Hepatocyte (in vitro differentiated cells): ENCODE results near the gene PIGP.

Experiments used
- EZH2 ChIP-seq: fragments of 200-600 bp; sonication (generic); IDR thresholded peaks from 2 replicates; pipeline ENCODE4 v1.6.1; 2016; ENCODE audit warnings: antibody characterized with exemption, mild to moderate bottlenecking, borderline replicate concordance
- EZH2phosphoT487 ChIP-seq: fragments of 200-600 bp; sonication (generic); IDR thresholded peaks from one replicate; pipeline ENCODE4 v1.6.1; 2018; ENCODE audit warnings: antibody characterized with exemption, mild to moderate bottlenecking, low read depth, moderate library complexity; ENCODE audit not compliant: unreplicated experiment, severe bottlenecking
- TF ChIP-seq, protein P1 (sequence below): fragments of 200-600 bp; sonication (generic); IDR thresholded peaks from 2 replicates; pipeline ENCODE4 v1.5.1; 2016; ENCODE audit warnings: antibody characterized with exemption, mild to moderate bottlenecking; ENCODE audit not compliant: poor library complexity

- TF ChIP-seq, protein P1, sequence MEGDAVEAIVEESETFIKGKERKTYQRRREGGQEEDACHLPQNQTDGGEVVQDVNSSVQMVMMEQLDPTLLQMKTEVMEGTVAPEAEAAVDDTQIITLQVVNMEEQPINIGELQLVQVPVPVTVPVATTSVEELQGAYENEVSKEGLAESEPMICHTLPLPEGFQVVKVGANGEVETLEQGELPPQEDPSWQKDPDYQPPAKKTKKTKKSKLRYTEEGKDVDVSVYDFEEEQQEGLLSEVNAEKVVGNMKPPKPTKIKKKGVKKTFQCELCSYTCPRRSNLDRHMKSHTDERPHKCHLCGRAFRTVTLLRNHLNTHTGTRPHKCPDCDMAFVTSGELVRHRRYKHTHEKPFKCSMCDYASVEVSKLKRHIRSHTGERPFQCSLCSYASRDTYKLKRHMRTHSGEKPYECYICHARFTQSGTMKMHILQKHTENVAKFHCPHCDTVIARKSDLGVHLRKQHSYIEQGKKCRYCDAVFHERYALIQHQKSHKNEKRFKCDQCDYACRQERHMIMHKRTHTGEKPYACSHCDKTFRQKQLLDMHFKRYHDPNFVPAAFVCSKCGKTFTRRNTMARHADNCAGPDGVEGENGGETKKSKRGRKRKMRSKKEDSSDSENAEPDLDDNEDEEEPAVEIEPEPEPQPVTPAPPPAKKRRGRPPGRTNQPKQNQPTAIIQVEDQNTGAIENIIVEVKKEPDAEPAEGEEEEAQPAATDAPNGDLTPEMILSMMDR: no peak
- TF ChIP-seq EZH2 (no peak), EZH2phosphoT487 (no peak)
These were observed 33.3 kb downstream of the PIGP start for GRCh38 chr21:37039411-37040075.
